Psoas muscle (tissue), 8 donors: ENCODE results near the gene ZNF618. TPM values are rescaled to one million over a fixed set of nuclear protein-coding genes. Genes with fewer than 3 reads are reported as not detected.

ENCODE experiments used
- ATAC-seq, 4 donors: fragments of 200-7000 bp; cut with Tn5 transposase; one replicate each; pipeline ENCODE4 v1.9.1; 2020; ENCODE audit warnings: moderate library complexity in 3 of 4, mild to moderate bottlenecking in 2 of 4
- DNase-seq, 2 donors: peaks; one replicate each; pipeline ENCODE4 v3.0.0-alpha.2; 2020
- H3K27ac ChIP-seq: fragments of 200-600 bp; one replicate; pipeline ENCODE4 v1.8.0; 2022
- H3K27me3 ChIP-seq, 3 donors: fragments of 200-600 bp in 1 of 3; one replicate each; pipeline versions ENCODE4 v1.6.1 to v1.8.0; 2013 to 2022; ENCODE audit warnings: low read length in 2 of 3, mild to moderate bottlenecking in 2 of 3, moderate library complexity in 1 of 3; ENCODE audit not compliant: insufficient read depth in 3 of 3
- H3K36me3 ChIP-seq, 2 donors: fragments of 200-600 bp in 1 of 2; one replicate each; pipeline versions ENCODE4 v1.6.1 to v1.8.0; 2013 to 2022; ENCODE audit warnings: low read depth in 1 of 2, mild to moderate bottlenecking in 1 of 2, moderate library complexity in 1 of 2; ENCODE audit not compliant: insufficient read depth in 1 of 2
- H3K4me1 ChIP-seq: fragments of 200-600 bp; one replicate; pipeline ENCODE4 v1.8.0; 2022
- H3K4me3 ChIP-seq: fragments of 200-600 bp; one replicate; pipeline ENCODE4 v1.8.0; 2022; ENCODE audit warnings: mild to moderate bottlenecking
- H3K9me3 ChIP-seq: fragments of 200-600 bp; one replicate; pipeline ENCODE4 v1.8.0; 2022
- CTCF ChIP-seq: fragments of 200-600 bp; IDR thresholded peaks from one replicate; pipeline ENCODE4 v1.8.0; 2022; ENCODE audit warnings: antibody characterized with exemption
- WGBS, 3 donors: extraction: QIAGEN DNeasy Blood & Tissue Kit; methylation state at CpG; one replicate each; pipeline versions ENCODE4 v1.1.6 to v1.1.7; 2013; 5-methylcytosine and 5-hydroxymethylcytosine counted together
- intact Hi-C, 2 donors: fragments of 100-400 bp; cut with DNase I; formaldehyde crosslinking; loops; one replicate each; pipeline versions ENCODE4 v1.11.0 to v1.14.2; 2022
- polyA plus RNA-seq, 3 donors: library from polyadenylated mRNA; stranded (reverse); fragments of 200-250 nt; gene quantifications; one replicate each; pipeline ENCODE4 v1.2.3, GENCODE V29; 2013
- total RNA-seq, 4 donors: library from RNA; stranded (reverse); fragmentation: NEBNext Ultra II Directional in 2 of 4; extraction: Animal tissue kit (Norgen Biotek cat#: 25700) in 2 of 4; gene quantifications; one replicate each; pipeline versions ENCODE4 v1.2.1 to v1.2.4, GENCODE V29; 2021 to 2023
- donor health status: healthy with polysubstance abuse.
- donor health status: DM: no; HTN: no; CAD: no; lungs with moderate emphysema.
- donor health status: Bipolar disorder and iron deficiency.
- donor health status: healthy.
- donor health status: DM: yes; HTN: yes; CAD: no.
- donor health status: DM: no; HTN: no; CAD: no.
- donor health status: DM: no; HTN: no; CAD: no.
- donor health status: DM: yes; HTN: yes; CAD: no.

ZNF618 gene
- total and polyA plus RNA-seq, 7 donors = 0.31 to 2.7 (median 1.2) TPM

- Histone ChIP-seq H3K4me3 (no peak overlapping the region), H3K27ac (no peak overlapping the region), H3K27me3 (peaks cover 0 to 3% (median 0%) of the 10 kb centered on the region in 3 donors), H3K4me1 (no peaks in the 10 kb centered on the region), H3K36me3 (no peaks in the 10 kb centered on the region), H3K9me3 (no peaks in the 10 kb centered on the region)
- intact Hi-C loops = no loop called here
- ATAC-seq = no peak
- WGBS, 3 donors = 80 to 88% (median 85%) methylated on average over 9 of the region's 9 CpGs
- no peak for DNase-seq
- TF ChIP-seq CTCF = no peak
Observed at GRCh38 chr9:114069476-114070187, 193.5 kb downstream of the ZNF618 start.

- Histone ChIP-seq H3K9me3 (no peaks in the 10 kb centered on the region), H3K36me3 (no peaks in the 10 kb centered on the region), H3K4me1 (no peaks in the 10 kb centered on the region), H3K4me3 (no peak overlapping the region), H3K27me3 (peaks cover 0 to 3% (median 0%) of the 10 kb centered on the region in 3 donors), H3K27ac (no peak overlapping the region)
- intact Hi-C loops = no loop called here
- ATAC-seq (no peak), DNase-seq (no peak)
- no peak for TF ChIP-seq CTCF
- 88 to 94% (median 92%) methylated on average over 17 of the region's 17 CpGs for WGBS, 3 donors
Observed at GRCh38 chr9:114070188-114071103, 194.3 kb downstream of the ZNF618 start.

- Histone ChIP-seq H3K4me3 (no peak overlapping the region), H3K9me3 (no peaks in the 10 kb centered on the region), H3K4me1 (no peaks in the 10 kb centered on the region), H3K36me3 (no peaks in the 10 kb centered on the region), H3K27ac (no peak overlapping the region), H3K27me3 (peaks cover 0 to 3% (median 0%) of the 10 kb centered on the region in 3 donors)
- intact Hi-C loops = no loop called here
- DNase-seq (no peak), ATAC-seq (no peak)
- TF ChIP-seq CTCF = no peak
- 76 to 90% (median 88%) methylated on average over 7 of the region's 7 CpGs for WGBS, 3 donors
Observed at GRCh38 chr9:114071197-114071795, 195.2 kb downstream of the ZNF618 start.

GRCh38 chr9:114072184-114073140 lies 196.4 kb downstream of the ZNF618 start:
- H3K9me3 ChIP-seq = no peaks in the 10 kb centered on the region
- H3K4me3 ChIP-seq = no peak overlapping the region
- H3K36me3 ChIP-seq = no peaks in the 10 kb centered on the region
- H3K4me1 ChIP-seq = no peaks in the 10 kb centered on the region
- no peak overlapping the region for H3K27ac ChIP-seq
- DNase-seq = peak; percentile 60 to 74
- TF ChIP-seq CTCF = no peak
- intact Hi-C loops = no loop called here
- WGBS, 3 donors = 55 to 64% (median 55%) methylated on average over 14 of the region's 14 CpGs
- peaks cover 0 to 3% (median 2%) of the 10 kb centered on the region in 3 donors for H3K27me3 ChIP-seq
- ATAC-seq = peak; percentile 56 to 82 (median 74)
